Endodermal cell (in vitro differentiated cells): ENCODE results near the gene RNF212. TPM values are rescaled to one million over a fixed set of nuclear protein-coding genes. Genes with fewer than 3 reads are reported as not detected.
"Not testable (repeated sequence)": the region's sequence is repeated elsewhere in the genome, so short reads cannot be mapped to it uniquely, and the experiment has no call there.

Source experiments
- DNase-seq: peaks from one replicate; pipeline ENCODE4 v3.0.0-alpha.2; 2017
- H3K27ac ChIP-seq: 2 replicates; pipeline ENCODE4 v1.5.1; 2013; ENCODE audit warnings: mild to moderate bottlenecking, low read depth, low read length, moderate library complexity
- H3K27me3 ChIP-seq: 2 replicates; pipeline ENCODE4 v1.6.1; 2013; ENCODE audit warnings: mild to moderate bottlenecking, low read length, moderate library complexity; ENCODE audit not compliant: insufficient read depth, control insufficient read depth, poor library complexity, severe bottlenecking
- H3K36me3 ChIP-seq: 2 replicates; pipeline ENCODE4 v1.7.0; 2013; ENCODE audit warnings: mild to moderate bottlenecking, low read length, moderate library complexity; ENCODE audit not compliant: control insufficient read depth, insufficient read depth
- H3K4me1 ChIP-seq: one replicate; pipeline ENCODE4 v1.7.0; 2013; ENCODE audit warnings: low read length; ENCODE audit not compliant: control insufficient read depth, insufficient read depth
- H3K4me3 ChIP-seq: 2 replicates; pipeline ENCODE4 v1.5.1; 2013; ENCODE audit warnings: mild to moderate bottlenecking, low read length, moderate library complexity
- H3K9ac ChIP-seq: 2 replicates; pipeline ENCODE4 v1.6.1; 2013; ENCODE audit warnings: mild to moderate bottlenecking, low read length, moderate library complexity; ENCODE audit not compliant: poor library complexity, severe bottlenecking; ENCODE audit errors: extremely low read depth
- H3K9me3 ChIP-seq: 2 replicates; pipeline ENCODE4 v1.6.1; 2013; ENCODE audit warnings: mild to moderate bottlenecking, low read length, moderate library complexity; ENCODE audit not compliant: control insufficient read depth
- H3K27ac Mint-ChIP-seq: 2 replicates; pipeline ENCODE4 v1.8.0; 2020; ENCODE audit warnings: mixed read lengths
- H3K27me3 Mint-ChIP-seq: 2 replicates; pipeline ENCODE4 v1.8.0; 2021; ENCODE audit warnings: mild to moderate bottlenecking, mixed read lengths; ENCODE audit not compliant: insufficient read depth
- H3K36me3 Mint-ChIP-seq: 2 replicates; pipeline ENCODE4 v1.8.0; 2020; ENCODE audit warnings: low read depth, mixed read lengths
- H3K4me1 Mint-ChIP-seq: 2 replicates; pipeline ENCODE4 v1.8.0; 2020; ENCODE audit warnings: mixed read lengths
- H3K4me3 Mint-ChIP-seq: 2 replicates; pipeline ENCODE4 v1.8.0; 2020; ENCODE audit warnings: mild to moderate bottlenecking, moderate library complexity, mixed read lengths
- H3K9me3 Mint-ChIP-seq: 2 replicates; pipeline ENCODE4 v1.8.0; 2020; ENCODE audit warnings: mild to moderate bottlenecking, mixed read lengths
- CTCF ChIP-seq: fragments of 200-600 bp; sonication (generic); conservative IDR thresholded peaks from 2 replicates; pipeline ENCODE4 v1.5.0; 2021; ENCODE audit warnings: antibody characterized with exemption, mild to moderate bottlenecking
- whole genome bisulfite sequencing, 2 experiments: methylation state at CpG; one replicate each; pipeline versions ENCODE4 v1.1.5 to v1.1.7; 2013; ENCODE audit warnings: missing lambda C conversion rate in 2 of 2, mixed read lengths in 1 of 2; ENCODE audit not compliant: insufficient coverage in 1 of 2, insufficient read length in 1 of 2; 5-methylcytosine and 5-hydroxymethylcytosine counted together
- total RNA-seq, 2 donors: library from RNA; stranded (reverse); fragmentation: NEBNext Ultra II Directional in 1 of 2; extraction: Animal tissue kit (Norgen Biotek cat#: 25700) in 1 of 2; gene quantifications; 2 replicates in 1 of 2; 3 replicates in 1 of 2; pipeline ENCODE4 v1.2.1, GENCODE V29; 2021

RNF212 gene
- total RNA-seq, 2 donors from 2014 or later: 3.4 to 5.6 TPM

DNA sequence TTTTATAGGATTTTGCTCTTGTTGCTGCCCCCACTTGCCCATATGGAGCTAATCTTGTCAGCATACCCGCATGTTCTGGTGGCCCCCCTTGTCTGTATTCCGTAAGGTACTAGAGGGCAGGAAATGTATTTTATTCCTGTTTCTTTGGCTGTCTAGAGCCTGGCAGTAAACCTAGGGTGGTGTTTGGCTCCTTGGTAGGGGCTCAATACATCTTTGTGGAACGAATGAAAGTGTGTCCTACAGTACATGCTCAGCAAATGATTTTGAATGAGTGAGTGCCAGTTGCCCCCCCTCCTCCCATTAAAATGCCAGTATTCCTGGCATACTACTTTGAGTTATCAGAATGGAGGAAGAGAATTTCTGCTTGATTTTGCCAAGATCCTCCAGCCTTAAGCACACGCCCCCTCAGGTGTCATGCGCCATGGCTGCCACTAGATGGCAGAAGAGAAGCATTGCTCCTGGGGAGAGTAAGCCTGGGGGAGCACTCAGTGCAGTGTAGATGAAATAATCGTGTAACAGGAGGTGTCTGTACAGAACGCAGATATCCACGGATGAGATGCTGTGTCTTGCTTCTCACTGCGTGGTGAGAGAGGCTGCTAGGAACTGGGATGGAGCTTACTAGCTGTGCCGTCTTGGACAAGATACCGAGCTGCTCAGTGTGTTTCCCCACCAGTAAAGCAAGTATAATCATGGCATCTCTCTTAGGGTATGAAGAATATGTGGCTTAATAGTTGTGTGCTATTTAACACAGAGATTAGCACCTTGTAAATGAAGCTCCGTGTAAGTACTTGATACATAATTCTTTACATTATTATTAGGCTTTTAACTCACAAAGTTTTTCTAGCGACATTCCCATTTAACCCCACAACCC lies 17.2 kb upstream of the RNF212 start:
- no peaks in the 10 kb centered on the region for H3K4me1 Mint-ChIP-seq
- Histone ChIP-seq H3K27ac (no peak overlapping the region), H3K4me3 (no peak overlapping the region), H3K36me3 (no peaks in the 10 kb centered on the region), H3K27me3 (peaks cover 24% of the 10 kb centered on the region), H3K9ac (no peak overlapping the region), H3K4me1 (no peaks in the 10 kb centered on the region), H3K9me3 (no peaks in the 10 kb centered on the region)
- DNase-seq: peak; percentile 88
- H3K9me3 Mint-ChIP-seq: no peaks in the 10 kb centered on the region
- no peak overlapping the region for H3K4me3 Mint-ChIP-seq
- TF ChIP-seq CTCF: peak; percentile 98
- H3K27me3 Mint-ChIP-seq: peaks cover 8% of the 10 kb centered on the region
- H3K36me3 Mint-ChIP-seq: no peaks in the 10 kb centered on the region
- WGBS, 2 experiments: 28 to 45% methylated on average over 9 to 13 of the region's 13 CpGs
- H3K27ac Mint-ChIP-seq: no peak overlapping the region

- H3K4me1 Mint-ChIP-seq: no peaks in the 10 kb centered on the region
- 89% methylated on average over 1 of the region's 1 CpG; no CpG with 5 or more reads in 1 of the 2 experiments for whole genome bisulfite sequencing, 2 experiments
- Histone ChIP-seq H3K36me3 (no peaks in the 10 kb centered on the region), H3K9me3 (no peaks in the 10 kb centered on the region), H3K27me3 (peaks cover 35% of the 10 kb centered on the region), H3K4me3 (no peak overlapping the region), H3K27ac (no peak overlapping the region), H3K9ac (no peak overlapping the region), H3K4me1 (no peaks in the 10 kb centered on the region)
- H3K27ac Mint-ChIP-seq: no peak overlapping the region
- no peaks in the 10 kb centered on the region for H3K36me3 Mint-ChIP-seq
- no peak for DNase-seq
- no peaks in the 10 kb centered on the region for H3K9me3 Mint-ChIP-seq
- peaks cover 14% of the 10 kb centered on the region for H3K27me3 Mint-ChIP-seq
- no peak overlapping the region for H3K4me3 Mint-ChIP-seq
- no peak for TF ChIP-seq CTCF
Observed at GRCh38 chr4:1126506-1126905, 13.1 kb upstream of the RNF212 start.

DNA sequence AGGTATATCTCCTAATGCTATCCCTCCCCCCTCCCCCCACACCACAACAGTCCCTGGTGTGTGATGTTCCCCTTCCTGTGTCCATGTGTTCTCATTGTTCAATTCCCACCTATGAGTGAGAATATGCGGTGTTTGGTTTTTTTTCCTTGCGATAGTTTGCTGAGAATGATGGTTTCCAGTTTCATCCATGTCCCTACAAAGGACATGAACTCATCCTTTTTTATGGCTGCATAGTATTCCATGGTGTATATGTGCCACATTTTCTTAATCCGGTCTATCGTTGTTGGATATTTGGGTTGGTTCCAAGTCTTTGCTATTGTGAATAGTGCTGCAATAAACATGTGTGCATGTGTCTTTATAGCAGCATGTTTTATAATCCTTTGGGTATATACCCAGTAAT lies 12.1 kb upstream of the RNF212 start:
- WGBS, 2 experiments: 100% methylated on average over 2 of the region's 4 CpGs; no CpG with 5 or more reads in 1 of the 2 experiments
- H3K36me3 ChIP-seq: not testable (repeated sequence)

More for the DNA sequence above, 12.1 kb upstream of the RNF212 start:
- not testable (repeated sequence) for H3K36me3 Mint-ChIP-seq, H3K4me1 ChIP-seq, DNase-seq, H3K9me3 ChIP-seq, H3K9ac ChIP-seq, H3K4me1 Mint-ChIP-seq, H3K9me3 Mint-ChIP-seq, H3K4me3 Mint-ChIP-seq, H3K27ac ChIP-seq, H3K4me3 ChIP-seq, H3K27ac Mint-ChIP-seq
- H3K27me3 ChIP-seq: peaks cover 46% of the 10 kb centered on the region
- peaks cover 23% of the 10 kb centered on the region for H3K27me3 Mint-ChIP-seq
